ENCODE results near the gene DGKQ.

Gene DGKQ

GRCh38 chr4:909821-910220 lies 63.5 kb downstream of the DGKQ start:
- peaks cover 41% of the 10 kb centered on the region for H3K79me2 ChIP-seq (ENCODE audit: low read length)
- no peak overlapping the region for H3K9ac ChIP-seq (ENCODE audit: low read length)
- peaks cover under 1% of the 10 kb centered on the region; the same call in 1 of the 2 replicates for H3K36me3 ChIP-seq (replicated peaks; ENCODE audit: insufficient read depth, low read length)
- no peak overlapping the region for H3K27ac ChIP-seq (ENCODE audit: low read length)
- 0 out of 2 replicates have a peak, but pooled peaks cover 4% of the 10 kb centered on the region for H4K20me1 ChIP-seq (ENCODE audit: insufficient read depth, low read length)
- H2AFZ ChIP-seq (ENCODE audit: low read length), result no peak overlapping the region
- H3K4me2 ChIP-seq (ENCODE audit: low read depth, low read length), result no peak overlapping the region
- H3K9me3 ChIP-seq (replicated peaks; ENCODE audit: insufficient read depth, low read length), result no peaks in the 10 kb centered on the region
- H3K4me1 ChIP-seq (ENCODE audit: low read length), result no peaks in the 10 kb centered on the region
- no peak overlapping the region for H3K4me3 ChIP-seq (ENCODE audit: low read length)
- no peak for DNase-seq
- TF ChIP-seq EZH2 (optimal IDR thresholded peaks at IDR 0.05; ENCODE audit: low read depth, low read length) (no peak), CTCF (IDR thresholded peaks at IDR 0.05; ENCODE audit: low read length) (no peak), EZH2phosphoT487 (IDR thresholded peaks at IDR 0.05; ENCODE audit: low read length) (no peak)
- H3K27me3 ChIP-seq (replicated peaks; ENCODE audit: insufficient read depth, low read length), result no peaks in the 10 kb centered on the region
- no peaks in the 10 kb centered on the region for H3F3A ChIP-seq (ENCODE audit: insufficient read depth, low read length)
- no peaks in the 10 kb centered on the region for H3K9me2 ChIP-seq (replicated peaks; ENCODE audit: insufficient read depth, low read length)

DNA sequence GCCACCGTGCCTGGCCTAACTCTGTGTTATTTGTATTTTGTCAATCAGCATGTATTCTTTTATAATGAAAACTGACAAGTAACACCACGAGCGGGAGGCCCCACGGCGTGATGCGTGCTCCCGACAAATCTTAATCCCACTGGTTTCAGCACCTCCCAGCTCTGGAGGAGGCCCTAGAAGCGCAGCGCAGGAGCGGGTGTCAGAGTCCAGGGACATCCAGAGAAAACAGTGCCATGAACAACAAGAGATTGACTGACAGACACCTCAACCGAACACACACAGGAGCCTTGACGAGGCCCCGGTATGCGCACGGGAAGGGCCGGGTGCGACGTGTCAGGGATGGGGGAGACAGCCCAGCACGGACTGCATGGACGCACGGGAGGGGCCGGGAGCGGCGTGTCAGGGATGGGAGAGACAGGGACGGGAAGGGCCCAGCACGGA lies 64.2 kb downstream of the DGKQ start:
- Histone ChIP-seq H3K4me3 (ENCODE audit: low read length) (no peak overlapping the region), H3K9me3 (replicated peaks; ENCODE audit: insufficient read depth, low read length) (no peaks in the 10 kb centered on the region), H2AFZ (ENCODE audit: low read length) (no peak overlapping the region), H3K4me1 (ENCODE audit: low read length) (no peaks in the 10 kb centered on the region), H3K79me2 (ENCODE audit: low read length) (peaks cover 35% of the 10 kb centered on the region), H3K4me2 (ENCODE audit: low read depth, low read length) (no peak overlapping the region), H3F3A (ENCODE audit: insufficient read depth, low read length) (no peaks in the 10 kb centered on the region), H3K27me3 (replicated peaks; ENCODE audit: insufficient read depth, low read length) (no peaks in the 10 kb centered on the region), H3K9ac (ENCODE audit: low read length) (no peak overlapping the region), H3K9me2 (replicated peaks; ENCODE audit: insufficient read depth, low read length) (no peaks in the 10 kb centered on the region), H3K27ac (ENCODE audit: low read length) (no peak overlapping the region), H4K20me1 (ENCODE audit: insufficient read depth, low read length) (0 out of 2 replicates have a peak, but pooled peaks cover 4% of the 10 kb centered on the region), H3K36me3 (replicated peaks; ENCODE audit: insufficient read depth, low read length) (peaks cover 3% of the 10 kb centered on the region; the same call in 1 of the 2 replicates)
- DNase-seq, result no peak
- no peak for TF ChIP-seq EZH2phosphoT487 (IDR thresholded peaks at IDR 0.05; ENCODE audit: low read length)
- TF ChIP-seq EZH2 (optimal IDR thresholded peaks at IDR 0.05; ENCODE audit: low read depth, low read length), result no peak
- no peak for TF ChIP-seq CTCF (IDR thresholded peaks at IDR 0.05; ENCODE audit: low read length)
